ENCODE data around the gene AAGAB.

DNA sequence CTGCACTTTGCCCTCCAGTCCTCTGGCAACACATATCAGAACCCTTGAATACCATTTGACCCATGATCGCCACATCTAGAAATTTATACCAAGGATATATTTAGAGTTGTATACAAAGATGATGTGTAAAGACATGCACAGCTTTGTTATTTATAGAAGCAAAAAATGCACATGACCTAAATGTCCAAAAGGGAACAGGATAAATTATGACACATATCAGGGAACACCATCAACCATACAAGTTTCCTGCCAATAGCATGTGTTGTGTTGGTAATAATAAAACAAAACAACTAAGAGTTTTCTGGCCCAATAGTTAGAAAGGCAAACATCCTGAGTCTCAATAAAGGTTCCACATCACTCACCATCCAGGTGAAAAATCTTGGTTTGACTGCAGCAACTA lies 51.5 kb downstream of the AAGAB start:
- TF ChIP-seq, protein P1, sequence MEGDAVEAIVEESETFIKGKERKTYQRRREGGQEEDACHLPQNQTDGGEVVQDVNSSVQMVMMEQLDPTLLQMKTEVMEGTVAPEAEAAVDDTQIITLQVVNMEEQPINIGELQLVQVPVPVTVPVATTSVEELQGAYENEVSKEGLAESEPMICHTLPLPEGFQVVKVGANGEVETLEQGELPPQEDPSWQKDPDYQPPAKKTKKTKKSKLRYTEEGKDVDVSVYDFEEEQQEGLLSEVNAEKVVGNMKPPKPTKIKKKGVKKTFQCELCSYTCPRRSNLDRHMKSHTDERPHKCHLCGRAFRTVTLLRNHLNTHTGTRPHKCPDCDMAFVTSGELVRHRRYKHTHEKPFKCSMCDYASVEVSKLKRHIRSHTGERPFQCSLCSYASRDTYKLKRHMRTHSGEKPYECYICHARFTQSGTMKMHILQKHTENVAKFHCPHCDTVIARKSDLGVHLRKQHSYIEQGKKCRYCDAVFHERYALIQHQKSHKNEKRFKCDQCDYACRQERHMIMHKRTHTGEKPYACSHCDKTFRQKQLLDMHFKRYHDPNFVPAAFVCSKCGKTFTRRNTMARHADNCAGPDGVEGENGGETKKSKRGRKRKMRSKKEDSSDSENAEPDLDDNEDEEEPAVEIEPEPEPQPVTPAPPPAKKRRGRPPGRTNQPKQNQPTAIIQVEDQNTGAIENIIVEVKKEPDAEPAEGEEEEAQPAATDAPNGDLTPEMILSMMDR (IDR thresholded peaks at IDR 0.05) = no peak
- no peak for TF ChIP-seq POLR2A (IDR thresholded peaks at IDR 0.05)
